Esophagus (tissue), 2 donors: ENCODE results near the gene ARHGAP26. TPM values are rescaled to one million over a fixed set of nuclear protein-coding genes. Genes with fewer than 3 reads are reported as not detected.
A peak's percentile ranks its signal among the peaks of the same experiment; 100 is the strongest.

ENCODE experiments used
- H3K27ac ChIP-seq, 2 donors: one replicate each; pipeline ENCODE4 v1.5.1; 2013; ENCODE audit warnings: low read depth in 2 of 2, mild to moderate bottlenecking in 2 of 2, inconsistent platforms in 1 of 2, low read length in 1 of 2, moderate library complexity in 1 of 2
- H3K27me3 ChIP-seq, 2 donors: one replicate each; pipeline ENCODE4 v1.6.1; 2013; ENCODE audit warnings: low read length in 2 of 2, control low read depth in 1 of 2, mild to moderate bottlenecking in 1 of 2; ENCODE audit not compliant: insufficient read depth in 2 of 2, control insufficient read depth in 1 of 2
- H3K36me3 ChIP-seq, 2 donors: one replicate each; pipeline ENCODE4 v1.6.1; 2013; ENCODE audit warnings: low read length in 1 of 2; ENCODE audit not compliant: control insufficient read depth in 2 of 2, insufficient read depth in 2 of 2
- H3K4me1 ChIP-seq, 2 donors: one replicate each; pipeline ENCODE4 v1.6.1; 2013; ENCODE audit warnings: low read length in 1 of 2; ENCODE audit not compliant: control insufficient read depth in 2 of 2, insufficient read depth in 2 of 2
- H3K4me3 ChIP-seq, 2 donors: one replicate each; pipeline ENCODE4 v1.5.1; 2013; ENCODE audit warnings: low read length in 2 of 2, mild to moderate bottlenecking in 2 of 2, low read depth in 1 of 2, moderate library complexity in 1 of 2
- H3K9me3 ChIP-seq, 2 donors: one replicate each; pipeline ENCODE4 v1.6.1; 2013; ENCODE audit warnings: mild to moderate bottlenecking in 2 of 2, low read depth in 1 of 2, low read length in 1 of 2, moderate library complexity in 1 of 2; ENCODE audit not compliant: control insufficient read depth in 2 of 2, insufficient read depth in 1 of 2
- WGBS, 2 donors: extraction: QIAGEN DNeasy Blood & Tissue Kit; methylation state at CpG; one replicate each; pipeline ENCODE4 v1.1.7; 2013; 5-methylcytosine and 5-hydroxymethylcytosine counted together
- polyA plus RNA-seq, 2 donors: library from polyadenylated mRNA; stranded (reverse); fragments of 200-250 nt; gene quantifications; one replicate each; pipeline ENCODE4 v1.2.3, GENCODE V29; 2013
- donor health status: healthy with polysubstance abuse.
- donor health status: Bipolar disorder and iron deficiency.

The ARHGAP26 gene
- polyA plus RNA-seq, 2 donors = 3.1 to 3.6 TPM

DNA sequence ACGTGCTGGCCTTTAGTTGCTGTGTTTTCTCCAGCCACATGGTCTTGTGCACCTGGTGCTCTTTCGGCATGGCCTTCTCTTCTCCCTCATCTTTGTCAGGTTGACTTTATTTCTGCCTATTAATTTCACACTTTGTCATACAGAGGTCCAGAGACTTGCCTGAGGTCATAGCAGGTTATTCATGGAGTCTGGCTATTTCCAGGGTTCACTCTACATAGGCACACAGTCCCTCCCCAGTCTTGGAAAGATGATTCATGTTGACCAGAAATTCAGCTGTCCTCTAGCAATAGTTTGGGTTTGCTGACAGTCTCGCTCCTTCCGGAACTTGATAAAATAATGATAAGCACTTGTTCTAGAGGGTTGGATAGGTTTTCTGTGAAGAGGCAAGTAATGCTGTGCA is 81.6 kb downstream of the ARHGAP26 start:
- 92 to 95% methylated on average over 4 of the region's 4 CpGs for WGBS, 2 donors
- Histone ChIP-seq H3K27ac (no peak overlapping the region), H3K4me3 (no peak overlapping the region), H3K27me3 (no peaks in the 10 kb centered on the region), H3K4me1 (peaks cover 3 to 4% of the 10 kb centered on the region in 2 donors), H3K9me3 (no peaks in the 10 kb centered on the region), H3K36me3 (no peaks in the 10 kb centered on the region)

DNA sequence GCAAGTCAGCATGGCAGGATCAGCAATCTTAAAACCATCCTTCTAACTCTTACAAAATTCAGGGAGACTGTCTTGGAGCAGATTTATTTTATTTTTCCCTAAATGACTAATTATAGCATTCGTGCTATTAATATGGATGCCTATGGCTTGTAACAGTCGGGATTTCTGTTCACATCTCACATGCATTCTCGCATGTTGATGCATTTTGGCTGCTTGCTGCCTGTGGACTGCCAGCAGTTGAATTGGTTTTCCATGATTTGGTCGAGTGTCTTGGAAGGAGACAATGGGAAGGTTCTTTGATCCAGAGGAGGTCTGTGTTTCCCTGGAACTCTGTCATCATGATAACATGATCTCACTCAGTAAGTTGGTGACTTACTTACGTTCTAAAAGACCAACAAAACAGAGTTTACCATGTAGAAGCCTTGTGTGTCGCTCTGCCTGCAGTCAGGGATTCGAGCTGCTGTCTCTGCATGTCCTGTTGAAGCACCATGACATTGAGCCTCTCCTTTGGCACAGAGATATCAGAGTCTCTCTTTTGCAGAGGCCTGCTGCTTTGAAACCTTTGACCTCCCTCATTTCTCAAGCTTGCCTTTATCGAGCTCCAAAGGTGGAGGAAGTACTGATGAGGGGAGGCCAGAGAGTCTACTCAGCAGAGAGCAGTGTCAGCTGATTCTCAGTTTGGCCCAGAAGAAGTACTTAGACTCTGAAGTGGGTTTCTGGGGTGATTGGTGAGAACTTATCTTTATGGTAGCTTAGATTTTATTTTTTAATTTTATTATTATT is 82.4 kb downstream of the ARHGAP26 start:
- no peak overlapping the region for H3K4me3 ChIP-seq
- 77 to 81% methylated on average over 8 of the region's 8 CpGs for WGBS, 2 donors
- no peaks in the 10 kb centered on the region for H3K9me3 ChIP-seq
- H3K27ac ChIP-seq = no peak overlapping the region
- peaks cover 3 to 4% of the 10 kb centered on the region in 2 donors for H3K4me1 ChIP-seq
- no peaks in the 10 kb centered on the region for H3K36me3 ChIP-seq
- no peaks in the 10 kb centered on the region for H3K27me3 ChIP-seq

DNA sequence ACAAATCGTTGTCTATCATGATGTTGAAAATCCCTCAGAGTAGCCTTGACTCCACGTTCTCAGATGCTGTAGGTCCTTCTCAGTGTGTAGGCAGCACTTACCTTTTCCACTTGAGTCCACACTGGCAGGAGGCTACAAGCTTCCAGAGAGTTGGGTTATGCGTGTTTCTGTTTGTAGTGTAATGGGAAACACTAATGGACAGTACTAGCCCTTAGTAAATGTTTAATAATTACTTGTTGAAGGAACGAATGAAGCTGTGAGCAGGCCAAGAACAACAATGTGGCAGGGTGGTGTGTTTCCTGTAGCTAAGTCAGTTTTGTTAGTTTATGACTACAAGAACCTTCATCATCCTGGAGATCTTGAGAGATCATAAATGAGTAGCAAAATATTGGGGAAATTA is 83.5 kb downstream of the ARHGAP26 start:
- WGBS, 2 donors = 78 to 86% methylated on average over 4 of the region's 4 CpGs
- Histone ChIP-seq H3K4me3 (no peak overlapping the region), H3K36me3 (no peaks in the 10 kb centered on the region), H3K27ac (no peak overlapping the region), H3K27me3 (no peaks in the 10 kb centered on the region), H3K4me1 (peaks cover 2 to 3% of the 10 kb centered on the region in 2 donors), H3K9me3 (no peaks in the 10 kb centered on the region)

DNA sequence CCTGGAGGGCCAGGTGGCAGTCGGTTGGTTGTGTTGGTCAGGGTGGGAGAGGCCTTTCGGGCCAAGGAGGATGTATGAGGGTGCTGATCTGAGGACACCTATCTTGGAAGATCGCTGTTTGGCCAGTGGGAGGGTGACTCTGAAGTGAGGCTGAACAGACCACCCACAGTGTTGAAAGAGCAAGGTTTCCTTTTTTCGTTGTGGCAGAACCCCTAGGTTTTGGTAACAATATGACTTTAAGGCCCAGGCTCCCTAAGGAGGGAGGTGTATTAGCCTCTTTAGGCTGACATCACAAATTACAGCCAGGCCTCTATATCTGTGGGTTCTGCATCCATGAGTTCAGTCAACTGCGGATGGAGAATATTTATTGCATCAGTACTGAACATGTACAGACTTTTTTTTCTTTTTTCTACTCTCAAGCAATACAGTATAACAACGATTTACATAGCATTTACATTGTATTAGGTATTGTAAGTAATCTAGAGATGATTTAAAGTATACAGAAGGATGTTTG is 86.1 kb downstream of the ARHGAP26 start:
- H3K4me3 ChIP-seq = no peak overlapping the region
- no peaks in the 10 kb centered on the region for H3K36me3 ChIP-seq
- H3K27me3 ChIP-seq = no peaks in the 10 kb centered on the region
- 90 to 92% methylated on average over 6 of the region's 6 CpGs for WGBS, 2 donors
- peaks cover 7% of the 10 kb centered on the region in 2 donors for H3K4me1 ChIP-seq
- no peak overlapping the region for H3K27ac ChIP-seq
- H3K9me3 ChIP-seq = no peaks in the 10 kb centered on the region

DNA sequence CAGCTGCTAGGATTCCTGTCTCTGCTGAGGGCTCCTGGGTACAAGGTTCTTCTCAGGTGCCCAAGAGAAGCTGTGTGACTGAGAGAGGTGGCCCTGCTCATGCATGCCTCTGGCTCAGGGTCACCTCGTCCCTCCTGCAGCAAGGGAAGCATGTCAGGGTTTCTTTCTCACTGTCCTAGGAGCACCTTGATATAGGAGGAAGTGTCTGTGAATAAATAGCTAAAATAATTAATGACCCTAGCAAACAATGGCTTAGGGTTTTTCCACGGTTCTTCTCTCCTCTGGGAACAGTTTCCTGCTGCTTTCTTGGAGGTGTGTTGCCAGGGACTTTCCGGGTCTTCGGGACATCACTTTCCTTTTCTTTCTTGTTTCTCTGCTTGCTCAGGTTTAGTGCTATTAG is 87.2 kb downstream of the ARHGAP26 start:
- Histone ChIP-seq H3K27ac (peak overlapping the region; percentile 32 to 59), H3K36me3 (no peaks in the 10 kb centered on the region), H3K9me3 (no peaks in the 10 kb centered on the region), H3K4me1 (peaks cover 3 to 13% of the 10 kb centered on the region in 2 donors), H3K27me3 (no peaks in the 10 kb centered on the region), H3K4me3 (no peak overlapping the region)
- 29 to 31% methylated on average over 4 of the region's 4 CpGs for WGBS, 2 donors

DNA sequence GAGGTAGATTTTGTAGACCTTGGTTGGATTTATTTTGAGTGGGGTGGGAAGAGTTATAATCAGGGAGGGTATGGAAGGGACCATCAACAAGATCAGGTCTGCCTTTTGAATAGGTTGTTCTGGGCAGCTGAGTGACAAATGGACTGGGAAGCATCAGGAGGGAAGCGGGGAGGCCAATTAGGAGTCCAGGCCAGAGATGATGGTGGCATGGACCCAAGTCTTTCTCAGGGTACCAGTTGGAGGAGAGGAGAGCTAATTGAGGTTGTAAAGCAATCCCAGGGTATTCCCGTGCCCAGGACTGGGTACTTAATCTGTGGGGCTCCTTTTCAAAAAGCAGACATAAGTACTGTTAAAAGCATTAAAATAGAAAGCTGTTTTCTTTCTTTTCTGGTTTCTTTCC is 88.9 kb downstream of the ARHGAP26 start:
- 97 to 98% methylated on average over 2 of the region's 2 CpGs for WGBS, 2 donors
- Histone ChIP-seq H3K9me3 (no peaks in the 10 kb centered on the region), H3K4me3 (no peak overlapping the region), H3K4me1 (peaks cover 6 to 19% of the 10 kb centered on the region in 2 donors), H3K27ac (no peak overlapping the region), H3K27me3 (no peaks in the 10 kb centered on the region), H3K36me3 (no peaks in the 10 kb centered on the region)

DNA sequence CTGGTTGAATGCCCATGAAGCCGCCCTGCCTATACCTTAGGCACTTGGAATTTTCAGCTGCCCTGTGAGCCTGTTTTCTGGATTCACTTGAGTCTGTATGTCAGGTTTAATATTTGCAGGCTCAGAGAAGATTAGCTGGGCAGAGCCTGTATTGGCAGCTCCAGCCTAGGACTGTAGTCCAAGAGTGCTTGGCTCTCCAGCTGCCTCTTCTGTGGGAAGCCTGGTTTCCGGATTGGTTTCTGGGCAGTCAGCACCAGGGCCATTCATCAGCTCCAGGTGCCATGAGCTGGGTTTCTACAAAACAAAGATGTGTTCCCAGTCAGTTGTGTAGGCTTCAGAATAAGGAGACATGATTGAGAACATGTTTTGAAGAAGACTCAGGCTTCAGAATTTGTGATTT is 90.1 kb downstream of the ARHGAP26 start:
- Histone ChIP-seq H3K9me3 (no peaks in the 10 kb centered on the region), H3K27me3 (no peaks in the 10 kb centered on the region), H3K36me3 (no peaks in the 10 kb centered on the region), H3K4me1 (peaks cover 6 to 22% of the 10 kb centered on the region in 2 donors), H3K27ac (peak overlapping the region; percentile 3 to 4), H3K4me3 (no peak overlapping the region)
- 54 to 56% methylated on average over 2 of the region's 2 CpGs for WGBS, 2 donors

DNA sequence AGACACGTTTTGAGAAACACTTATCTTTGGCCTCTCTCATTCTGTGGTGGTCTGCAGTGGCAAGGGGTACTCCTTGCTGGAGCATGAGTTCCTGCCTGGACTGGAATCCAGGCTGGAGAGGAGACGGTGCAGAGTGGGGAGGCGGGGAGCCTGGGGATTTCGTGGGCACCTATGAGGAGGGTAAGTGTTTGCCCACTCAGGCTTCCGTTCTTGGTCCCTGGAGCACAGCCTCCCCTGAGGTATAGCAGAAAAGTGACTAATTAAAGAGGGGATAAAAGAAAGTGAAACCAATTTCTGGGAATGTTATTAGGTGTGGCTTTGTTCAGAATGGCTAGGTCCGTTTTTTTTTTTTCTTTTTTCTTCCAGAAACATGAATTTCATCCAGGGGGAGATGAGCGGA is 90.8 kb downstream of the ARHGAP26 start:
- peak overlapping the region; percentile 3 to 78 for H3K27ac ChIP-seq
- no peaks in the 10 kb centered on the region for H3K9me3 ChIP-seq

DNA sequence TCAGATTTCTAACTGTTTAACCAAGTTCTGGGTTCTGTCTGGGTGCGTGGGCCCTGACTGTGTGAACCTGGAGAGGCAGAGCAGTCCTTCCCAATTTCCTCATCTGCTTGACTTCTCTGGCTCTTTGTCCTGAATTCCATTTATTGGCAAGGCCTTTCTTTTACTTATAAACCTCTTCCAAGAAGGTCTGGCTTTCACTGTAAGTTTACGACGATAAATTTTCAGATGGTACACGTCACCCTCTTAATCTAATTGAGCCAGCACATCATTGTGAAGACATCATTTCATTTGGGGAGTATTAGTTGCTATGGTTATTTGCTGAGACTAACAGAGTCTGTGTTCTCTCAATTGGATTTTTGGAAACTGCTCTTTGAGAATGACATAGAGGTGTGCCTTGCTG is 92.4 kb downstream of the ARHGAP26 start:
- peaks cover 6 to 20% of the 10 kb centered on the region in 2 donors for H3K4me1 ChIP-seq
- no peaks in the 10 kb centered on the region for H3K36me3 ChIP-seq
- H3K27ac ChIP-seq = peak overlapping the region; percentile 33 to 79
- no peak overlapping the region for H3K4me3 ChIP-seq
- WGBS, 2 donors = 58 to 66% methylated on average over 4 of the region's 4 CpGs
- no peaks in the 10 kb centered on the region for H3K27me3 ChIP-seq
- no peaks in the 10 kb centered on the region for H3K9me3 ChIP-seq

More for the DNA sequence above, 90.8 kb downstream of the ARHGAP26 start:
- H3K4me3 ChIP-seq = no peak overlapping the region
- H3K4me1 ChIP-seq = peaks cover 6 to 22% of the 10 kb centered on the region in 2 donors
- H3K36me3 ChIP-seq = no peaks in the 10 kb centered on the region
- WGBS, 2 donors = 48 to 61% methylated on average over 7 of the region's 7 CpGs
- H3K27me3 ChIP-seq = no peaks in the 10 kb centered on the region

DNA sequence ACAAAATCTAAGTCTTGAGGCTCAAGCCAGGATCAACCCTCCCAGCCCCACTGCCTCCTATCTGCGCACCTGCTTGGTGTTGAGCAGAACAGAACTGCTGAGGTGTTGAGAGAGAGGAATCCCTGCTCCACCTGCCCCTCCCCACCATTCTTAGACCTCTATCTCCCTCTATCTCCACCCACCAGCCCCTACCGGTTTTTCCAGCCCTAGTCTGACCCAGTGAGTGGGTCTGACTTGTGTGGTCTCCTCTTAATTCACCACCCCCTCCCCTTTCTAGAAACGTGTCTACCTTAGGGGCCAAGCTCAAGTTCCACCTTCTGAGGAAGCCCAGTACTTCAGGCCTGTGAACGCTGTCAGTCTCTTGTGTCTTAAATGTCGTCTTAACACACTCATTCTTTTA is 93.7 kb downstream of the ARHGAP26 start:
- H3K27ac ChIP-seq = no peak overlapping the region
- WGBS, 2 donors = 73 to 77% methylated on average over 5 of the region's 5 CpGs
- H3K36me3 ChIP-seq = no peaks in the 10 kb centered on the region
- H3K9me3 ChIP-seq = no peaks in the 10 kb centered on the region
- no peak overlapping the region for H3K4me3 ChIP-seq
- H3K27me3 ChIP-seq = no peaks in the 10 kb centered on the region
- H3K4me1 ChIP-seq = peaks cover 6 to 20% of the 10 kb centered on the region in 2 donors
